GM12873 (cell line): ENCODE measurements around the gene HMGXB4.

ENCODE experiments used
- TF ChIP-seq, protein P1 (sequence below): IDR thresholded peaks from 2 replicates; pipeline ENCODE4 v1.5.1; 2012; ENCODE audit warnings: low read depth, mild to moderate bottlenecking, moderate library complexity, low read length, control low read depth; ENCODE audit not compliant: insufficient read depth; ENCODE audit errors: missing control alignments

HMGXB4 gene

GRCh38 chr22:35312198-35313059 lies 55.1 kb downstream of the HMGXB4 start:
- TF ChIP-seq, protein P1, sequence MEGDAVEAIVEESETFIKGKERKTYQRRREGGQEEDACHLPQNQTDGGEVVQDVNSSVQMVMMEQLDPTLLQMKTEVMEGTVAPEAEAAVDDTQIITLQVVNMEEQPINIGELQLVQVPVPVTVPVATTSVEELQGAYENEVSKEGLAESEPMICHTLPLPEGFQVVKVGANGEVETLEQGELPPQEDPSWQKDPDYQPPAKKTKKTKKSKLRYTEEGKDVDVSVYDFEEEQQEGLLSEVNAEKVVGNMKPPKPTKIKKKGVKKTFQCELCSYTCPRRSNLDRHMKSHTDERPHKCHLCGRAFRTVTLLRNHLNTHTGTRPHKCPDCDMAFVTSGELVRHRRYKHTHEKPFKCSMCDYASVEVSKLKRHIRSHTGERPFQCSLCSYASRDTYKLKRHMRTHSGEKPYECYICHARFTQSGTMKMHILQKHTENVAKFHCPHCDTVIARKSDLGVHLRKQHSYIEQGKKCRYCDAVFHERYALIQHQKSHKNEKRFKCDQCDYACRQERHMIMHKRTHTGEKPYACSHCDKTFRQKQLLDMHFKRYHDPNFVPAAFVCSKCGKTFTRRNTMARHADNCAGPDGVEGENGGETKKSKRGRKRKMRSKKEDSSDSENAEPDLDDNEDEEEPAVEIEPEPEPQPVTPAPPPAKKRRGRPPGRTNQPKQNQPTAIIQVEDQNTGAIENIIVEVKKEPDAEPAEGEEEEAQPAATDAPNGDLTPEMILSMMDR, result no peak

DNA sequence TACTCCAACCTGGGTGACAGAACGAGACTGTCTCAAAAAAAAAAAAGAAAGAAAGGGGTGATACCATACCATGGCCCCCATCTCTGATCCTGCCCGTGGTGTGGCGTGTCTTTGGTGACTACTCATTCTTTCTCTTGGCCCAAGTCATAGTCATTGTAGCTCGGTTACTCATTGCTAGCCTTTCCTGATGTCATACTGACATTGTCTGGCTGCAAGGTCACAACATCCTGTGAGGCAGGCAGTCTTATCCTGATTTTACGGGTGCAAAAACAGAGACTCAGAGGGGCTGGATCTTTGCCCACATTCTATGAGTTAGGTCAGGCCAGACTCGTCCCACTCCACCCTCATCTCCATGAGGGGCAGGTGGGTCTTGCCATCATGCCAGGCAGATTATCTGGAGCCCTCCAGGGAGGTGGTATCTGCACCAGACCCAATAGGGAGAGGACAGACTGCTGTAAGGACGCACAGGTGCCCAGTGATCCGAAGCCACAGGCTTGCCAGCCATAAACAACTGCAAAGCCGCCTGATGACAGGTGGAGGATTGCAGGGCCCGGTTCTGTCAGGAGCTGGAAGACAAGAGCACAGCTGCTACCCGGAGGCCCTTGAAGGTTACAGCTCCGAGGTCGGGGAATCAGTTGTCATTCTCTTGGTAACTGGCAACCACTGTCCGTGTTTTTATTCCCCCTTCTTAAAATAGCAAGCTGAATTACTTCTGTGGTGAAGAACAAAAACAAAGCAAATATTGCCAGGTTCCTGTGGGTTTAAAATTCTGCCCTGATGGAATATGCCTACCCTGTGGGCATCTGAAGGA lies 56.2 kb downstream of the HMGXB4 start:
- TF ChIP-seq, protein P1, result no peak

- TF ChIP-seq, protein P1, result no peak
Measured at GRCh38 chr22:35314161-35314942, 57.1 kb downstream of the HMGXB4 start.

- TF ChIP-seq, protein P1, result no peak
Measured at GRCh38 chr22:35315141-35315854, 58.0 kb downstream of the HMGXB4 start.

- TF ChIP-seq, protein P1, result no peak
Measured at GRCh38 chr22:35315855-35316745, 58.8 kb downstream of the HMGXB4 start.

DNA sequence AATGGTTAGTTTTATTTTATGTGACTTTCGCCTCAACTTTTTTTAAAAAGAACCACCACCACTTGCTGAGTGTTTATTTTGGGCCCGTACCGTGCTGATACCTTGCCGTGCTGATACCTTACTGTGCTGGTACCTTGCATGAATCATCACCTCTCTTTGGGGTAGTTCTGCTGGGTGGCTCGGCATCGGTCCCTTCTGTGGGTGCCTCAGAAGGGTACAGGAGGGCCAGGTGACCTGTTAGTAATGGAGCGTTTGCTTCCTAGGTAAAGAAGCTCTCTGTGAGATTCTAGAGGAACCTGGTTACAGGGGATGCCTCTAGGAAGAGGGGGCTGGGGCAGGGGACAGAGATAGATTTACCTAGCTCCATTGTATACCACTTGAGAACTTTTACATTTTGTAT lies 59.5 kb downstream of the HMGXB4 start:
- TF ChIP-seq, protein P1, result no peak
